ENCODE measurements around the gene NEIL3. TPM values are rescaled to one million over a fixed set of nuclear protein-coding genes. Genes with fewer than 3 reads are reported as not detected.

Gene NEIL3
- total and polyA plus RNA-seq, 2 donors (not counting 1 experiment from before 2014, with no cell fraction given): 4.5 to 5.2 TPM

- H3K4me3 ChIP-seq (replicated peaks in 1 of 4; ENCODE audit: control extremely low read depth in 1 of 4, insufficient read depth in 1 of 4, low read depth in 3 of 4, low read length in 4 of 4): peak overlapping the region; percentile 89 to 97 (median 92)
- H3K27ac ChIP-seq (ENCODE audit: insufficient read depth, low read length): peak overlapping the region; percentile 51
- H3K27me3 ChIP-seq (ENCODE audit: control insufficient read depth, insufficient read depth, low read length): no peaks in the 10 kb centered on the region
- peaks cover 6% of the 10 kb centered on the region for H3K4me1 ChIP-seq (ENCODE audit: control insufficient read depth, extremely low read depth, insufficient read depth, low read length)
- no peaks in the 10 kb centered on the region for H3K36me3 ChIP-seq (ENCODE audit: control insufficient read depth, insufficient read depth, low read length)
- H4K20me1 ChIP-seq (ENCODE audit: control insufficient read depth, extremely low read depth, insufficient read depth, low read length): no peaks in the 10 kb centered on the region
- no peak for DNase-seq (ENCODE audit: low read depth in 2 of 2)
- peak overlapping the region; percentile 94 for H3K4me2 ChIP-seq (ENCODE audit: extremely low read depth, insufficient read depth, low read length)
- no peak overlapping the region for H3K9ac ChIP-seq (ENCODE audit: insufficient read depth, low read length)
- H3K9me3 ChIP-seq (ENCODE audit: control insufficient read depth, insufficient read depth, low read depth, low read length): no peaks in the 10 kb centered on the region
- peaks cover 25% of the 10 kb centered on the region for H3K79me2 ChIP-seq (ENCODE audit: control insufficient read depth, insufficient read depth, low read length)
- H2AFZ ChIP-seq (ENCODE audit: low read length): peak overlapping the region; percentile 55
- no peak for TF ChIP-seq EZH2 (IDR thresholded peaks at IDR 0.05; ENCODE audit: low read length, missing control alignments)
- no peak for TF ChIP-seq CTCF (conservative IDR thresholded peaks at IDR 0.05 in 1 of 2, IDR thresholded peaks at IDR 0.05 in 1 of 2; ENCODE audit: low read depth in 1 of 2, low read length in 2 of 2)
These were observed 690 bp upstream of the NEIL3 start for GRCh38 chr4:177308847-177309521.

GRCh38 chr4:177311589-177311988 lies 1.9 kb downstream of the NEIL3 start:
- H3K9me3 ChIP-seq (ENCODE audit: control insufficient read depth, insufficient read depth, low read depth, low read length): no peaks in the 10 kb centered on the region
- no peak overlapping the region for H2AFZ ChIP-seq (ENCODE audit: low read length)
- no peak overlapping the region for H3K9ac ChIP-seq (ENCODE audit: insufficient read depth, low read length)
- H3K27ac ChIP-seq (ENCODE audit: insufficient read depth, low read length): no peak overlapping the region
- H3K27me3 ChIP-seq (ENCODE audit: control insufficient read depth, insufficient read depth, low read length): no peaks in the 10 kb centered on the region
- H3K4me2 ChIP-seq (ENCODE audit: extremely low read depth, insufficient read depth, low read length): no peak overlapping the region
- H3K4me3 ChIP-seq (replicated peaks in 1 of 4; ENCODE audit: control extremely low read depth in 1 of 4, insufficient read depth in 1 of 4, low read depth in 3 of 4, low read length in 4 of 4): no peak overlapping the region
- no peak for DNase-seq (ENCODE audit: low read depth in 2 of 2)
- peaks cover 6% of the 10 kb centered on the region for H3K4me1 ChIP-seq (ENCODE audit: control insufficient read depth, extremely low read depth, insufficient read depth, low read length)
- H3K36me3 ChIP-seq (ENCODE audit: control insufficient read depth, insufficient read depth, low read length): no peaks in the 10 kb centered on the region
- peaks cover 25% of the 10 kb centered on the region for H3K79me2 ChIP-seq (ENCODE audit: control insufficient read depth, insufficient read depth, low read length)
- H4K20me1 ChIP-seq (ENCODE audit: control insufficient read depth, extremely low read depth, insufficient read depth, low read length): no peaks in the 10 kb centered on the region
- no peak for TF ChIP-seq CTCF (conservative IDR thresholded peaks at IDR 0.05 in 1 of 2, IDR thresholded peaks at IDR 0.05 in 1 of 2; ENCODE audit: low read depth in 1 of 2, low read length in 2 of 2)
- TF ChIP-seq EZH2 (IDR thresholded peaks at IDR 0.05; ENCODE audit: low read length, missing control alignments): no peak

GRCh38 chr4:177313263-177313662 lies 3.6 kb downstream of the NEIL3 start:
- no peaks in the 10 kb centered on the region for H3K27me3 ChIP-seq (ENCODE audit: control insufficient read depth, insufficient read depth, low read length)
- H3K4me2 ChIP-seq (ENCODE audit: extremely low read depth, insufficient read depth, low read length): peak overlapping the region; percentile 11
- peak in 1 of 2 donors; percentile 53 for DNase-seq (ENCODE audit: low read depth in 2 of 2)
- peaks cover 6% of the 10 kb centered on the region for H3K4me1 ChIP-seq (ENCODE audit: control insufficient read depth, extremely low read depth, insufficient read depth, low read length)
- H3K9ac ChIP-seq (ENCODE audit: insufficient read depth, low read length): no peak overlapping the region
- peaks cover 25% of the 10 kb centered on the region for H3K79me2 ChIP-seq (ENCODE audit: control insufficient read depth, insufficient read depth, low read length)
- no peak overlapping the region for H3K27ac ChIP-seq (ENCODE audit: insufficient read depth, low read length)
- H3K36me3 ChIP-seq (ENCODE audit: control insufficient read depth, insufficient read depth, low read length): no peaks in the 10 kb centered on the region
- H3K4me3 ChIP-seq (replicated peaks in 1 of 4; ENCODE audit: control extremely low read depth in 1 of 4, insufficient read depth in 1 of 4, low read depth in 3 of 4, low read length in 4 of 4): no peak overlapping the region
- no peak overlapping the region for H2AFZ ChIP-seq (ENCODE audit: low read length)
- H4K20me1 ChIP-seq (ENCODE audit: control insufficient read depth, extremely low read depth, insufficient read depth, low read length): no peaks in the 10 kb centered on the region
- TF ChIP-seq CTCF (conservative IDR thresholded peaks at IDR 0.05 in 1 of 2, IDR thresholded peaks at IDR 0.05 in 1 of 2; ENCODE audit: low read depth in 1 of 2, low read length in 2 of 2) (no peak), EZH2 (IDR thresholded peaks at IDR 0.05; ENCODE audit: low read length, missing control alignments) (no peak)
- H3K9me3 ChIP-seq (ENCODE audit: control insufficient read depth, insufficient read depth, low read depth, low read length): no peaks in the 10 kb centered on the region
